Activated CD8-positive, alpha-beta memory T cell treated with anti-CD3 and anti-CD28 coated beads for 36 hours (primary cell): ENCODE measurements around the gene IL1A. TPM values are rescaled to one million over a fixed set of nuclear protein-coding genes. Genes with fewer than 3 reads are reported as not detected.

ENCODE experiments used
- CTCF ChIA-PET: fragments of 350-600 bp; sonication (Branson Sonifier 250); formaldehyde crosslinking; loops from one replicate; lab custom pipeline; 2021; ENCODE audit warnings: antibody characterized with exemption; lab: Charles Lee
- POLR2A ChIA-PET: fragments of 350-600 bp; sonication (Branson Sonifier 250); formaldehyde crosslinking; loops from one replicate; lab custom pipeline; 2021; ENCODE audit warnings: antibody characterized with exemption; lab: Charles Lee
- total RNA-seq, 2 experiments: library from RNA; stranded (reverse); gene quantifications; one replicate each; pipeline ENCODE4 v1.2.3, GENCODE V29; 2021

Gene IL1A
- total RNA-seq, 2 experiments from 2014 or later, result 3.3 to 3.9 TPM

GRCh38 chr2:112796486-112796885 lies 12.2 kb upstream of the IL1A start:
- ChIA-PET CTCF (interaction anchor here (0.7 kb wide), 1 partner anchor 21 kb away, joined by 3 read pairs; no protein-coding TSS in a partner anchor), POLR2A (no interaction called here)

GRCh38 chr2:112795774-112796173 lies 11.5 kb upstream of the IL1A start:
- CTCF ChIA-PET, result no interaction called here

GRCh38 chr2:112794841-112795240 lies 10.5 kb upstream of the IL1A start:
- ChIA-PET POLR2A (no interaction called here), CTCF (no interaction called here)

More at GRCh38 chr2:112795774-112796173, 11.5 kb upstream of the IL1A start:
- POLR2A ChIA-PET, result no interaction called here

GRCh38 chr2:112794131-112794733 lies 9.9 kb upstream of the IL1A start:
- ChIA-PET POLR2A (no interaction called here), CTCF (interaction anchor here (1.6 kb wide), 1 partner anchor 194 kb away, joined by 3 read pairs; no protein-coding TSS in a partner anchor)

GRCh38 chr2:112793449-112793978 lies 9.2 kb upstream of the IL1A start:
- ChIA-PET POLR2A (no interaction called here), CTCF (interaction anchor here (1.6 kb wide), 1 partner anchor 194 kb away, joined by 3 read pairs; no protein-coding TSS in a partner anchor)

- ChIA-PET CTCF (interaction anchor here (1.6 kb wide), 1 partner anchor 192 kb away, joined by 3 read pairs; no protein-coding TSS in a partner anchor), POLR2A (no interaction called here)
Measured at GRCh38 chr2:112792419-112792818, 8.1 kb upstream of the IL1A start.

GRCh38 chr2:112791693-112792230 lies 7.5 kb upstream of the IL1A start:
- ChIA-PET CTCF (interaction anchor here (0.6 kb wide), 1 partner anchor 27 kb away, joined by 3 read pairs; no protein-coding TSS in a partner anchor), POLR2A (interaction anchor here (0.5 kb wide), 1 partner anchor 73 kb away, joined by 4 read pairs; no protein-coding TSS in a partner anchor)

- ChIA-PET POLR2A (interaction anchor here (0.5 kb wide), 1 partner anchor 73 kb away, joined by 4 read pairs; no protein-coding TSS in a partner anchor), CTCF (interaction anchor here (0.6 kb wide), 2 partner anchors 28 to 48 kb away, joined by 3 read pairs; no protein-coding TSS in a partner anchor)
Measured at GRCh38 chr2:112791019-112791418, 6.7 kb upstream of the IL1A start.

- ChIA-PET CTCF (interaction anchor here (0.6 kb wide), 1 partner anchor 48 kb away, joined by 3 read pairs; no protein-coding TSS in a partner anchor), POLR2A (no interaction called here)
Measured at GRCh38 chr2:112790305-112790704, 6.0 kb upstream of the IL1A start.

GRCh38 chr2:112789186-112789585 lies 4.9 kb upstream of the IL1A start:
- ChIA-PET POLR2A (no interaction called here), CTCF (no interaction called here)

GRCh38 chr2:112788653-112789052 lies 4.4 kb upstream of the IL1A start:
- POLR2A ChIA-PET, result no interaction called here
- CTCF ChIA-PET, result no interaction called here

GRCh38 chr2:112787729-112788393 lies 3.6 kb upstream of the IL1A start:
- ChIA-PET CTCF (no interaction called here), POLR2A (no interaction called here)

GRCh38 chr2:112787294-112787693 lies 3.0 kb upstream of the IL1A start:
- CTCF ChIA-PET, result no interaction called here
- POLR2A ChIA-PET, result no interaction called here

- ChIA-PET POLR2A (no interaction called here), CTCF (interaction anchor here (2.3 kb wide), 1 partner anchor 33 kb away, joined by 11 read pairs; no protein-coding TSS in a partner anchor)
Measured at GRCh38 chr2:112783187-112783714, 1.0 kb downstream of the IL1A start.

- ChIA-PET POLR2A (no interaction called here), CTCF (interaction anchor here (2.3 kb wide), 1 partner anchor 32 kb away, joined by 11 read pairs; no protein-coding TSS in a partner anchor)
Measured at GRCh38 chr2:112782234-112782799, 2.0 kb downstream of the IL1A start.

- POLR2A ChIA-PET, result no interaction called here
- CTCF ChIA-PET, result no interaction called here
Measured at GRCh38 chr2:112779598-112779997, 4.7 kb downstream of the IL1A start.

- POLR2A ChIA-PET, result no interaction called here
- CTCF ChIA-PET, result interaction anchor here (0.6 kb wide), 1 partner anchor 1883 kb away, joined by 3 read pairs; no protein-coding TSS in a partner anchor
Measured at GRCh38 chr2:112777036-112777435, 7.3 kb downstream of the IL1A start.

GRCh38 chr2:112776113-112776512 lies 8.2 kb downstream of the IL1A start:
- ChIA-PET CTCF (no interaction called here), POLR2A (no interaction called here)
